ENCODE results near the gene MDH1B.
"Not testable (repeated sequence)": the region's sequence is repeated elsewhere in the genome, so short reads cannot be mapped to it uniquely, and the experiment has no call there.

MDH1B gene

DNA sequence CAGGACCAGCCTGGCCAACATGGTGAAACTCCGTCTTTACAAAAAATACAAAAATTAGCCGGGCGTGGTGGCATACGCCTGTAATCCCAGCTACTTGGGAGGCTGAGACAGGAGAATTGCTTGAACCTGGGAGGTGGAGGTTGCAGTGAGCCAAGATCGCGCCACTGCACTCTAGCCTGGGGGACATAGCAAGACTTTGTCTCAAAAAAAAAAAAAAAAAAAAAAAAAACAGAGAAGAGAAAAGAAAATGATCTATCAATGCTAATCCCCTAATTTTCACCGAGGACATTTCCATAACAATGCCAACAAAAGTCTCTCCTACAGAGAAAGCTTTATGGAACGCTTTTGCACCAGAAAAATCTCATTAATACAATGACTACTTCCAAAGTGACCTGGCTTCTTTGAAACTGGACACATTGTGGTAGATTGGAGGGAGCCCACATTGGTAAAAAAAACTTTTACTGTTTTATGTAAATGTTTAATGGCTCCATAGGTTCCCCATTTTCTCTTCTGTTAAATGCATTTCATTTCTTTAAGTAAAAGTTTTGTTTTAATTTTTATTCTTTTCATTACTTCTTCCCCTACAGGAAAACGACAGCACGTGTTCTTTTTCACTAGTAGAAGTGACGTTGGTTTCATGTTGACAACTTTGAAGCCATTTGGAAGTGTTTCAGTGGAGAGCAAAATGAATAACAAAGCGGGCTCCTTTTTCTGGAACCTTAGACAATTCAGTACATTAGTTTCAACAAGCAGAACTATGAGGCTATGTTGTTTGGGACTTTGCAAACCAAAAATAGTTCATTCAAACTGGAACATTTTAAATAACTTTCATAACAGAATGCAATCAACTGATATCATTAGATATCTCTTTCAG is 1.2 kb upstream of the MDH1B start:
- no peak for DNase-seq

DNA sequence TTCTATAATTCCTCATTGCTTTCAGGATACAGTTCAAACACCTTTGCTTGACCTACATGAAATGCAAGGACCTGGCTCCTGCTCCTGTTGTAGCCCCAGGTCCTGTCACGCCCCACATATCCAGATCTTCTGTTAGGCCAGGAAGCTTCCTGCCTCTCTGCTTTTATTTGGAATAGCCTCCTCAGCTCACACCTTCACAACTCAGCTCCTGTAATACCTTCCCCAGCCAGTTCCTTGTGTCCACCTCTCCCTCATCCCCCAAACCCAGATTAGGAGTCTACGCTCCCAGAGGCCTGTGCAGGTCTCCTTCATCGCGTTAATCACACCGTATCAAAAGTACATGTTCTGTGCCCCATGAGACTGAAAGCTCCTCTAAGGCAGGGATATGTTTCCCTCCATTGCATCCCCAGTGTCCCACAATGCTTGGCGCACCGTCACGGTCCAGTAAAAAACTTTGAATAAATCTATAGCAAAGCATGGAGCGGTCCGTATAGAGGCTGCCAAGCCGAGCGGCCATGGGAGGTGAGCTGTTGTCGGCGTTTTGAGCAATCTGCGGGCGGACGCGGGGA is 371 bp downstream of the MDH1B start:
- no peak for DNase-seq

DNA sequence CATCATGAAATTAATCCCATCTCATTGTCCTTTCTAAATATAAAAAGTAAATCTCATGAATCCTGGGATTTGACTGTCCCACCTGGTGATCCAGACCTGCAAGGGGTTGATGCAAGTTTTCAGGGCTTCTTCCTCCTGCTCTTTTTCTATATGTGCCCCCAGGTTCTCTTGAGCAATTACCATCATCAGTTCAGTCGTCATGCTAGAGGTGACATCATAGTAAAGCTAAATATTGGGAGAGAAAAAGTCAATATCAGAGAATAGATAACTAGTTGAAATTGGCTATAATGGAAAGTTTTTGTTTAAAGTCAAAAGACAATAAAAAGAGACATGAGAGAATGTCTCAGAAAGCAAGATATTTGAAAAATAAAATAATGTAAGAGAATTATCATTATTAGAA is 8.3 kb downstream of the MDH1B start:
- no peak for DNase-seq

DNA sequence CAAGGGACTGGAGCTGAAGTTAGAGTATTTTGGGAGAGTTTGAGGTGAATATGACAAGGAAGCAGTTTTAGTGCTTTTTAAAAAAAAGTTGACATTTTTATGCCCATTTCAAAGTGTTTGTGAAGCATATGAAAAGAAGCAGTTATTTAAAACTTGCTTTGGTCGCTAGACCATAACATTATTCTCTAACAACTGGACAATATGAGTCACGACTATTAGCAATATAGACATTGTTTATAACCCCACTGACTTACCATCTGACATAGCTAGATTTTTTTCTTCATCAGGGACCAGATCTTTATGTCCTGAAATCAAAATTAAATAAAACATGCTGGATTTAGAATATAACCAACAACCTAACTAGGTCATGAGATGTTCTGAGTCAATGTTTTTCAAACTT is 24.3 kb downstream of the MDH1B start:
- DNase-seq, result no peak

DNA sequence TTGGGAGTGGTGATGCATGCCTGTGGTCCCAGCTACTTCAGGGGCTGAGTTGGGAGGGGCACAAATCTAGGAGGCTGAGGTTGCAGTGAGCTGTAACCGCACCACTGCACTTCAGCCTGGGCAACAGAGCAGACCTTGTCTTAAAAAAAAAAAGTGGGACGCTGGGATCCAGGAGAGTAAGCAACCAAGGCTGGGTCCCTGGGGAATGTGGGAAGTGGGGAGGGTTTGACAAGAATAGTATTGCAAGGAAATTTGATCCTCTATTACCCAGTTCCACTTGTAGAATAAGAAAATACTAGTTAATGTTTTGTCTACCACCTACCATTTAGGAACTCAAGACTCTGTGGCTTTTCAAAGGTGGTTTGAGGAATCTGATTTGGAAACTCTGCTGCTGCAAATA is 25.9 kb downstream of the MDH1B start:
- no peak for DNase-seq

DNA sequence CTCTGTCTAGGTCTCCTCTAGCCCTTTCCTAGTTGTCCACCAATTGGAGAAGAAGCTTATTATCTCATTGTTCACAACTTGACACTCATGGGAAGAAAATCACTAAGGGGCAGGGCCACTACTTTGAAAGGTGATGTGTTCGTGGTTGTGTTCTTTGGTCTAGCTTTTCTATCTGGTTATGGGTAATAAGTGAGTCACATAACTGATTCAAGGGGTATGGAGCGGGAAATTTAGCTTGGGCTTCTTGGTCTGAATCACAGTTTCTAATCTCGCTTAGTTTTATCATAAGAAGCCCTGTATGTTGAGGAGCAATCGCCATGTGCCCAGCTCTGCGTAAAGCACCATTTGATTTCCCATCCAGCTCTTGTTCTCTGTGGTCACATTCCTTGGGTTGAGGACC is 28.2 kb downstream of the MDH1B start:
- no peak for DNase-seq

DNA sequence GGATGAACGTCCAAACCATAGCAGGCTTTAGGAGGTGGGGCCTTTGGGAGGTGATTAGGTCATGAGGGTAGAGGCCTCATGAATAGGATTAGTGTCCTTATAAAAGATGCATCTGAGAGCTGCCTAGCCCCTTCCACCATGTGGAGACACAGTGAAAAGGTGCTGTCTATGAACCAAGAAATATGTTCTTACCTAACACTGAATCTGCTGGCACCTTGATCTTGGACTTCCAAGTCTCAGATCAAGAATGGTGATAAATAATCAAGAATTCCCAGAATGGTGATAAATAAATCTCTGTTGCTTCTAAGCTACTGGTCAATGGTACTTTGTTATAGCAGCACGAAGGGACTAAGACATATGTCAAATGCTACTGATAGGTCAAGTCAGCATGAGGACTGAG is 31.8 kb downstream of the MDH1B start:
- no peak for DNase-seq

DNA sequence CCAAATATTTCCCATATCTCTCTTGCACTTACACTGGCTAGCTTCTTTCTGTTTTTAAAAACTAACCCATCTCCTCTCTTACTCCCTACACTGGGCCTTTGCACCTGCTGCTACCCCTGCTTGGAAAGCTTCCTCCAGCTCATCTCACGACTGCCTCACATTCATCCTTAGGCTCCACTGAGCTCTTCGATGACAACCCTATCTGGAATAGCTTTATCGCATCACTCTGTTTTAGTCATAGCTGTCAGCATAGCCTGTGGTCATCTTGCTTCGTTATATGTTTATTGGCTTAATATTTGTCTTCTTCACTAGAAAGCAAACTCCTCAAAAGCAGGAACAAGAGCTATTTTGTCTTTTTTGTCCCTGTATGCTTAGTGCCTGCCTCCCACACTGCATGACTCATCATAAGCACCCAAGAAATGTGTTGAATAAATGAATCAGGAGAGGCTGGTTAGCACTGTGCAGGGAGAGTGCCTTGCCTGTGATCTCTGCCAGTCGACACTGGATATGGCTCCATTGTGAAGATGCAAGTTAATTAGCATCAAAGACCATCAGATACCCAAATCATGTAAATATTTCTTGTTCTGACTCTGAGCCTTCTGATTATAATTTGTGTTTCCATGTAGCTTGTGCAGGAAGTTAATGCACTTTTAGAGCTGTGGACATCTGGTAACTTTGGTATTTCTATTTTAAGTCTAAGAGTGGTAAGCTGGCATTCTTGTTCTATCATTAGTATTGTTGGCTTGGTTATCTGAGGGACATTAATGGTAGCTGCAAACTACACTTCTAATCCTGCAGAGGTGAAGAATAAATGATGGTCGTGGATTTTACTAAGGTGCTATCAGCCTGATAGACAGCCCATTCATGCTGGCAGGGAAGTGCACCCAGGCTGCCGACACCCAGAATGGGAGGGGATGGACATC is 36.6 kb downstream of the MDH1B start:
- no peak for DNase-seq

DNA sequence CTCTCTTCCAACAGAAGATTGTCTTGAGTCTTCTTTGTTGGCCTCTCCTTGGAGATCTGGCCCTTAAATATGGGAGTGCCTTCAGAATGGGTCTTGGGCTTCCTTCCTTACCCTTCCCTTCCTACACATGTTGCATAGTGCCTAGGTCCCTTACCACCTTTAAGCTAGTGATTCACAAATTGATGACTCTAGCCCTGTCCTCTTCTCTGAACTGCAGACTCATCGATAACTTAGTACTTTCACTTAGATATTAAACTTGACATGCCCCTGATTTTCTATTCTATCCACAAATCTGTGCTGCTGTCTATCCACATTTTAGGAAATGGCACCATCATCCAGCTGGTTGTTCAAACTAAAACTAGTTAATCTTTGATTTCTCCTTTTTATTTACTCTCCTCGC is 37.8 kb downstream of the MDH1B start:
- no peak for DNase-seq

DNA sequence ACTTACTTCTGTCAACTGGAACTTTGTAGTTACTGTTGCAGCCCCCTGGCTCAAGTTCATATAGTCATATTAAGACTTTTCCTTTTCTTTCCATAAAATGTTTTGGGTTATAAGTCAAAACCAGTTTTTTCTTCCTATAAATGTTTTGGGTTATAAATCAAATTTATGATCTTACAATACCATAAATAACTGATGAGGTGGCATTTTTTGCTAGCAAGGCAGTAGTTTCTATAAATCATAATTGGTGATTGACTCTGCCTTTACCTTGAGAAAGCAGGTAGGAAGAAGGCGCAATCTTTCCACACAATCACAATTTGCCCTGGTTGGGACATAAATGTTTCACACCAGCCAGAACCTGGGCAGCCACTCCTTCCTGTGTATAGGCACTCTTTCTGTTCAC is 41.8 kb downstream of the MDH1B start:
- no peak for DNase-seq

DNA sequence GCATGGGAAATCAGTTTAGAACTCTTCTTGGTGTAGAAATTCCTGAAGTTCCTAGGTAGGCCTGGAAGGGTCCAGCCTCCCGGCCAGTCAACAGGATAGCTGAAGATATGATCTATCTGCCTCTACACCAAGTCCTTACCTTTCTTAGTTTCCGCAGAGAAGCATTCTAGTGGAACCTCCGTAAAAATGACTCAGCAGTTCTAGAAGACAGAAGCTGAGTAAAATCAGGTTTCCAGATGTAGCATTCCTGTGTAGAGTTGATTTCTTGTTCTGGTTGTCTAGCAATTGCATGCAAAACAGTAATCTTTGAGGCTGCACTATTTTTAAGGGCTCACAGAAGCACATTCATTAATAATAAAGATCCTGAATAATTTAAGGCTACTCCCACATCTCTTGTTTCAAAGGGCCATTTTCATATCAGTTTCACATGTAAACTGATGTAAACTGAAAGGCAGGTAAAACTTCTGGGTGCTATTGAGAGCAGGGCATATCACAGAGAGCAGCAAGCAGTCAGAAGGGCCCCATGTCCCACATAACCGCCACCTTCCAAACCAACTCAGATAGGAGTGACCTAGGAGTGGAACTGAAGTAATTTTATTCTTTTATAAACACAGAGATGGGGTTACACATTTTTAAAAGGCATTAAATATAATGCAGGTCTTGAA is 43.7 kb downstream of the MDH1B start:
- no peak for DNase-seq

DNA sequence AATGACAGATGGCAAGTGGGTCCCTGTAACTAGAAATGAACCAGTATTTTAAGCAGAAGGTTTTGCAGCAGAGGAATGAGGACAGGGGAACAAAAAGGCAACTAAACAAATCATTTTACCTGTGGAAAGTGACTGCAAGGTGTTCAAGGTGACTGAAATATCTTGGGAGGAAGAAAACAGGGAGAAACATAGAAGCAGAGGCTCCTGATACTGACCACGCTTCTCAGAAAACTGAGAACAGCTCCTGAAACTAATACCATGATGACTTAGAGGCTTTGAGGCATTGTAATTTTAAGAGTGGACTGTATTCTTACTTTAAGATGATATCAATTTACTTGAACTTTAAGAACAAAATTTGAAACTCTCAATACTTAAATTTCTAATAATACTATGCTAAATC is 46.8 kb downstream of the MDH1B start, which contains the start of gene DYTN:
Gene DYTN (minus strand): TSS at position 101 of the 400 bp plus-strand sequence. CDS start 117 bp downstream, outside the sequence.
- DNase-seq, result no peak

DNA sequence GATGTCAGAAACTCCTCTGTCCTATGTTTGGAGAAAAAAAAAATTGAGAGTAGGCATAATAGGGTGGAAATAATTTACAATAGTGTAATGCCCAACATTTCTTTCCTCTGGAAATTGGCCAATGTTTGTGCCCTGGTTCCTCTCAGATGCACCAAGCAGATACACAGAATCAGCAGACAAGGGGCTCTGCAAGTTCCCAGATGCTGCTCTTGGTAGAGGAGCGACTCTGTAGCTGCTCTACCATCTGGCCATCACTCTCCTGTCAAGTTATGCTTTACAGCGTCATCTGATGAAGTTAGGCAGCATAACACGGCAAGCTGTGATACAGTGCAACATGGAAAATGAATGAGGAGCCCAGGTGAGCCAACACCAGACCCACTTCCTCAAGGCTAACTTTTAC is 48.5 kb downstream of the MDH1B start:
- DNase-seq, result peak; percentile 27

DNA sequence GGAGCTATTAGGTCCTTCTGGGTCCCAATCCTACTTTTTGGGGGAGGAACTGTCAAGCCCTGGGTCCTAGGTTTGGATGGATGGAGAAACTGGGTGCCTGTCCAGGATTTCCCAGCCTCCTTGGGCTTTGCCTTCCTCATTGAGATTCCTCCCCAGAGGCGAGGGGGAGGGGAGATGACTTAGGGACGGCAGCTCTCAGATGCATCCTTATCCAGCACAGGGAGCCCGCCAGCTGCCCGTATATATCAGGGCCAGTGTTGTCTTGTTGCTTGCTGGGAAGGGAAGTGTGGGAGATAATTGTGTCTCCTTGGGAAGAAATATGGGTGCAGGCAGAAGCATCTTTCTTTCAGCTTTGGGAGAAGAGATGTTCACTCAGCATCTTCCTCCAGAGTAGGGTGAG is 49.9 kb downstream of the MDH1B start:
- not testable (repeated sequence) for DNase-seq

DNA sequence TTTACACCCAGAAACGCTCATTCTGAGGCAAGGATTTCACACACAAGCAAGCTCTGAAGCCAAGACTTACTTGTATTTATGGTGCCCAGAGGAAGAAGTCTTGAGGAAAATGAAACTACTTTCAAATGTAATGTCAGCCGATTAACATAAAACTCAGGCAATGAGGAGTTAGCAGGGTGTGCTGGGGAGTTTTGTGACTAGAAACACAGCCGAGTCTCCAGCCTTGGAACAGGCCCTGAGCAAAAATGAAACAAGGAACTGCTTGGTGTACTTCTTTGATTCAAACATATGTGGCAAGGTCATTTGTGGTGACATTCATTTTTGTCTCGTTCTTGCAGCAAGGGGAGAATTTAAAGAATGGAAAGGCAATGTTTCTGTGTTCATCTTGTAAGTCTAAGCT is 51.4 kb downstream of the MDH1B start:
- no peak for DNase-seq

DNA sequence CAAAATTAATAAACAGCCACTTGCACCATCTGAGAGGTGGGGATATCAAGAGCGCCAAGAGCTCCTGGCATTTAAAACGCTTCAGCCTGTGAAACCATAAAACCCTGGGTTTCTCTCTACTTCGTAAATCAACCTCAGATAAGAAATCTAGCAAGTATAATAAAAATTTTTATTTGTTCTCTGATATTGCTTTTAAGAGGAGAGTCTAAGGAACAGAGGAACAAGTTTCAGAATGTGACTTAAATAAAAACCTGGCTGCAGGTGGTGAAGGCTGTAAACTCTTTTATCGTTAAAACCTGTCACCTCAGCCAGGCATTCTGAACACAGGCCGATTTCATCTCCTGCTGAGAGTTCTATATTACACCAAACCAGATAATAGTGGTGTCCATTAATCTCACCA is 56.8 kb downstream of the MDH1B start:
- no peak for DNase-seq

DNA sequence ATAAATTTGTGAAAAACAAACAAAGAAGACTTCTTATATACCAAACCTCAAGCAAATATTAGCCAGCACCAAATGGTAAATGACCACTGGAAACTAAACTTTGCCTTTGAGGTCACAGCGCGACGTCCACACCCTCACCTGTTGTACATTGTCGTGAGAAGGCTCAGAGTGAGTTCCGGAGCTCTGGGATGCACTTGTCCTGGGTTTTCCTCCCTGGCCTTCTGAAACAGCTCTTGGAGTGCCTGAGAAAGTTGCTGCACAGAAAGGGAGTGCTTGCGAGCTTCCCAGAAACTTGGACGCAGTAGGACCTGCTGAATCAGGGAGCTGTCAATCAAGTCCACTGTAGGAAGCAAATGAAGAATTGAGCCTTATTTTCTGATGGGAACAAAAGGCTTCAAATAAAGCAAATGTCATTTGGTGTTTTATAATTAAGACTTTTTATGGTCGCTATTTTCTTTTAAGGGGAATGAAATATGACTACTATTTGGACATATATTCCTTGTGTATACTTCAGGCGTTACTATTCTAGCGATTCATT is 57.9 kb downstream of the MDH1B start:
- no peak for DNase-seq

DNA sequence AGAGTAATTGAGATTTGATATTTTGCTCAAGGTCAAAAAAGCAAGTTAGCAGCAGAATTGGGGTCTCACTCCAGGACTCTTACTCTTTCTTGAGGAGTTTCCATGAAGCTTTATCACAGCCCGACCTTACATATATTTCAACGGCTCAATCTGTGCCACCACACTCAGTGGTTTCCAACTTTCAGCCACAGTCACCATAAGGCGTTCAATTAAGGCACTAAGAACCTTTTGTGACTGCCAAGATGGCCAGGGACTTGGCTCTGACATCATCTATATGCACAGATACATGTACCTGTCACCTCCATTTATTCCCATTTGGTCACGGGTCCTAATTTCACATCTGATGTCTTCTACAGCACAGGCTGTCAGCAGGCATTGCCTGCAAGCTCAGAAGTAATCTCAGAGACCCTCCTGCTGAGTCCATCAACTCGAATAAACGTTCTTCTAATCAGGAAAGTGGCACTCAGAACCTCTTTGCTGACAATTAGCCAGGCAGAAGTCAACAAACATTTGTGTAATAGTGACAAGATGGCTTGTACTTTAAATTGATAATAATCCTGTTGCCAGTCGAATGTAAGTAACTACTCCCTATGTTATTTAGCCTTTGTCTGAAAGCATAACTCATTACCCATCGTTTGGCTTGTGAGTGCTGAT is 63.0 kb downstream of the MDH1B start:
- peak; percentile 0 for DNase-seq

DNA sequence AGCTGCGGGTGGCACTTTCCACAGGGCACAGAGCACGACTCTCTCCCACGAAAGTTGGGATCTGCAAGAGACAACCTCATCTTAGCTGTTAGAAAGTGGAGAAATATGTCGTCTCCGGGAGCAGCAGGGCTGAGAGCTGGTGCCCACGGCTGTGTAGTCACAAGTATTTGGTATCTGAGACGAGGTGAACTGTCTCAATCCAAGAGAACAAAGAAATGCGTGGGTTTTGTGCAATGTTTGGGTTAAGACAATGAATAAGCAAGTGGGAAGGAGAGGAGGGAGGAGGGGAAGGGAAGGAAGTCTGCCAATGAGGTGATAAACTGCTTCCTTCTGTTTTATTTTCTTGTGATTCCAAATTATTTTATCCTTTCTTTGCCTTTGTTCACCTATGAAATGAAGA is 65.0 kb downstream of the MDH1B start:
- DNase-seq, result no peak

DNA sequence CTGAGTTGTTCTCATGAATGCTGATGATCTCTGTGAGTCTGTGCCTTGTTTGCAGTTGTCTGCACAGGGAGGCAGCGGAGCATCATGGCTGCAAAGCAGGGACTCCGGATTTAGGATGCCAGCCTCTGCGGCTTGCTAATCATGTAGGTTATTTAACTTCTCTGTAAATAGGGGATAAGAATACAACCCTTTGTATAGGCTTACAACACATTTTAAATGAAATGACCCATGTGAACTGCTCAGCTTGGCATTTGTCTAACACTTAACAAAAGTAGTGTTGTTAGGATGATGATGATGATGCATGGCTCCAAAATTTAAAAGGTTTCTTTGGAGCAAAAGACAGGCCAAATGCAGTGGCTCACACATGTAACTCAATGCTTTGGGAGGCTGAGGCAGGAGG is 66.3 kb downstream of the MDH1B start:
- DNase-seq, result no peak

DNA sequence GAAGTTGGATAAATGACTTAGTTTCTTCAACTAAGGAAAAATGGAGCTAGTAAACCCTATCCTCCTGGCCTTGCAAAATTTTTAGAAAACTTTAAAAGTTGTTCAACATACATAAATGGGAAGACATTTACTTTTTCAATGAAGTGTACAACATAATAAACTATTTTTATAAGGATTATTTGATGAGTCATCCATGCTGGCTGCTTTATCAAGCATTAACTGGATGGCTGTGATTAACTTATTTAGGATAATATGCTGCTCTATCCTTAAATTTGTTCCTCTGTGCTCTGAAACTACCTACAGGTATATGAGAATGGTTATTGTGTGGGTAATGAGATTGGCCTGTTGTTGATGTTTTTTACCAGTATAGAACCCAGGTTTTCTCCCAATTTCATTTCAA is 68.2 kb downstream of the MDH1B start:
- no peak for DNase-seq
